Neural progenitor cell (in vitro differentiated cells): ENCODE results near the gene BRD3OS.

Experiments
- EZH2 ChIP-seq: fragments of 200-600 bp; sonication (generic); IDR thresholded peaks from 2 replicates; pipeline ENCODE4 v1.6.1; 2017; ENCODE audit warnings: antibody characterized with exemption, mild to moderate bottlenecking, moderate library complexity
- EZH2phosphoT487 ChIP-seq: fragments of 200-600 bp; sonication (generic); IDR thresholded peaks from 2 replicates; pipeline ENCODE4 v1.6.1; 2017; ENCODE audit warnings: antibody characterized with exemption
- TF ChIP-seq, protein P1 (sequence below): fragments of 200-600 bp; sonication (generic); IDR thresholded peaks from 2 replicates; pipeline ENCODE4 v1.5.1; 2017; ENCODE audit warnings: antibody characterized with exemption, mild to moderate bottlenecking

DNA sequence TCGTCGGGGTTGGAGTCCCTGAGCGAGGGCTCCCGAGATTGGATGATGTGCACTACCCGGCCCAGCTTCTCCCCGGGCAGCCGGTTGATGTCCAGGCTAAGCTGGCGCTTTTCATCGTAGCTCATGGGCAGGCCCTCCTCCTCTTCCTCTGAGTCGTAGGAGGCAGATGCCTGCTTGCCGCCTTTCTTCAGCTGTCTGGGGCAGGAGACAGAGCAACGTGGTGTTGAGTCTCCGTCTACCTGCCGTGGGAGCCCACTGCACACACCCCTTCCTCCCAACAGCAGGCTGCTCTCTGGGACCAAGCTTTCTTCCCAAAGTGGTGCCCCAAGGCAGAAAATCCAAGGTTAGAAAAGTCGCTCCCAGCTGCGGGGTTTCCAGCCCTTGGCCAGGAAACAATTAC lies 10.8 kb downstream of the BRD3OS start:
- TF ChIP-seq, protein P1, sequence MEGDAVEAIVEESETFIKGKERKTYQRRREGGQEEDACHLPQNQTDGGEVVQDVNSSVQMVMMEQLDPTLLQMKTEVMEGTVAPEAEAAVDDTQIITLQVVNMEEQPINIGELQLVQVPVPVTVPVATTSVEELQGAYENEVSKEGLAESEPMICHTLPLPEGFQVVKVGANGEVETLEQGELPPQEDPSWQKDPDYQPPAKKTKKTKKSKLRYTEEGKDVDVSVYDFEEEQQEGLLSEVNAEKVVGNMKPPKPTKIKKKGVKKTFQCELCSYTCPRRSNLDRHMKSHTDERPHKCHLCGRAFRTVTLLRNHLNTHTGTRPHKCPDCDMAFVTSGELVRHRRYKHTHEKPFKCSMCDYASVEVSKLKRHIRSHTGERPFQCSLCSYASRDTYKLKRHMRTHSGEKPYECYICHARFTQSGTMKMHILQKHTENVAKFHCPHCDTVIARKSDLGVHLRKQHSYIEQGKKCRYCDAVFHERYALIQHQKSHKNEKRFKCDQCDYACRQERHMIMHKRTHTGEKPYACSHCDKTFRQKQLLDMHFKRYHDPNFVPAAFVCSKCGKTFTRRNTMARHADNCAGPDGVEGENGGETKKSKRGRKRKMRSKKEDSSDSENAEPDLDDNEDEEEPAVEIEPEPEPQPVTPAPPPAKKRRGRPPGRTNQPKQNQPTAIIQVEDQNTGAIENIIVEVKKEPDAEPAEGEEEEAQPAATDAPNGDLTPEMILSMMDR = no peak
- TF ChIP-seq EZH2 (no peak), EZH2phosphoT487 (no peak)
